GM21528 (cell line): ENCODE data around the gene ARVCF.

Source experiments
- ATAC-seq: cut with Tn5 transposase; IDR thresholded peaks from one replicate; pipeline ENCODE4 v1.9.1; 2021; ENCODE audit warnings: mild to moderate bottlenecking, moderate library complexity; ENCODE audit not compliant: unreplicated experiment, low FRiP score

ARVCF gene

GRCh38 chr22:19988965-19989724 is 27.5 kb downstream of the ARVCF start:
- no peak for ATAC-seq

GRCh38 chr22:19988331-19988808 is 28.3 kb downstream of the ARVCF start:
- no peak for ATAC-seq

GRCh38 chr22:19987394-19988306 is 29.0 kb downstream of the ARVCF start:
- no peak for ATAC-seq

- ATAC-seq, result no peak
Measured at GRCh38 chr22:19986410-19987341, 29.9 kb downstream of the ARVCF start.

GRCh38 chr22:19986011-19986409 is 30.6 kb downstream of the ARVCF start:
- ATAC-seq, result no peak

GRCh38 chr22:19984851-19985811 is 31.5 kb downstream of the ARVCF start:
- no peak for ATAC-seq

GRCh38 chr22:19984201-19984753 is 32.3 kb downstream of the ARVCF start:
- ATAC-seq, result no peak

- no peak for ATAC-seq
Measured at GRCh38 chr22:19983741-19984140, 32.9 kb downstream of the ARVCF start.

GRCh38 chr22:19982991-19983578 is 33.5 kb downstream of the ARVCF start:
- no peak for ATAC-seq

- ATAC-seq, result no peak
Measured at GRCh38 chr22:19981961-19982920, 34.4 kb downstream of the ARVCF start.

- ATAC-seq, result no peak
Measured at GRCh38 chr22:19981171-19981960, 35.3 kb downstream of the ARVCF start.

- no peak for ATAC-seq
Measured at GRCh38 chr22:19980766-19981165, 35.9 kb downstream of the ARVCF start.

- ATAC-seq, result no peak
Measured at GRCh38 chr22:19979712-19980493, 36.7 kb downstream of the ARVCF start.

- ATAC-seq, result no peak
Measured at GRCh38 chr22:19978748-19979147, 37.9 kb downstream of the ARVCF start.

- no peak for ATAC-seq
Measured at GRCh38 chr22:19977296-19978243, 39.1 kb downstream of the ARVCF start.
